Cerebellar cortex (tissue), 1 donor: ENCODE data around the gene GID4.

Source experiments
- DNase-seq: peaks from one replicate; pipeline ENCODE4 v3.0.0-alpha.2; 2015; ENCODE audit warnings: low spot score

The GID4 gene

DNA sequence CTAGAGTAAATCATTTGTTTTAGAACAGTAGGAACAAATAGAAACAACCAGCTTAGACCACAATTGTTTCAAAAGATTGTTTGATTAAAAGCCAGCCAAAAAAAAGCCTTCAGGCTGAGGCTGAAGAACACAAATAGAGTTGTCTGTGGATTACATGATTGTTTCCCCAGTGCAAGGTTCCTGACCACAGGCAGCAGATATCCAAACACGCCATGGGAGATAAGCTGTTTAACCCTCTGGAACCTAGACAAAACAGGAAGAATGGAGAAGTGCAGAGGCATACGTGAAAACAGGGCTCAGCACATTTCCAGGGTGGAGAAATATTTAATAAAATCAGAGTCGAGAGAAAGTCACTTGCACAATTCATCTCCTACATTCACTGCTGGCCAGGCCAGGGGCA, 21.2 kb upstream of the GID4 start:
- DNase-seq, result no peak

DNA sequence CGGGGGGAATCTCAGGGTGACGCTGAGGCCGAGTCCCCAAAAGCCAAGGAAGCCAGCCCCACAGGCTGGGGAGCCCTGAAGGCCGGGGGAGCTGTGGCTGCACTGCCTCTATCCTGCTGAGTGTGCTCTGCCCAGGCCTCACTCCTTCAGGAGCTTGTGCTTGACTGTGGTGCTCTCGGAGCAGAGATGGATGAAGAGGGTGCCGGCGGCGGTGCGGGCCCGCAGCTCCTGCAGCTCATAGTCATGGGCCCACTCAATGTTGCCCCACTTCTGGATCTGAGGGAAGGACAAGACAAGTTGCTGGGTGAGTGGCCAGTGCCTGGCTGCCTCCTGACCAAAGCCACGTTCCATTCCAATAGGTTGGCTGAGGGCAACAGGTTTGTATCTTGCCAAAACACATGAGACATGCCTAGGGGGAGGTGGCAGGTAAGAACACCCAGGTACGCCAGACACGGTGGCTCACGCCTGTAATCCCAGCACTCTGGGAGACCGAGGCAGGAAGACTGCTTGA, 20.7 kb upstream of the GID4 start:
- DNase-seq, result no peak

DNA sequence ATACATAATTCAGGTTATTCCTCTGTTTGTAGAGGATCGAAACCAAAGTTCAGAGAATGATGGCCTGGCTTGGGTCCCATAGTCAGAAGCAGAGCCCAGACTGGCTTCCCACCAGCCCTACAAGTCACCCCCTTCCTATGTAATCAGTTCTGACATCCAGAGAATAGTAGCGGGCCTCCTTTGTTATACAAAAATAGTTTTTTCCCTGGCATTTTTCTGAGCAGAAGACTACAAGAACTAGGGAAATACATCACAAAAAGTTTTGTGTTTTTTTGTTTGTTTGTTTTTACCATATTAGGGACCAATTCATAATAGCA, 19.4 kb upstream of the GID4 start:
- DNase-seq, result no peak

DNA sequence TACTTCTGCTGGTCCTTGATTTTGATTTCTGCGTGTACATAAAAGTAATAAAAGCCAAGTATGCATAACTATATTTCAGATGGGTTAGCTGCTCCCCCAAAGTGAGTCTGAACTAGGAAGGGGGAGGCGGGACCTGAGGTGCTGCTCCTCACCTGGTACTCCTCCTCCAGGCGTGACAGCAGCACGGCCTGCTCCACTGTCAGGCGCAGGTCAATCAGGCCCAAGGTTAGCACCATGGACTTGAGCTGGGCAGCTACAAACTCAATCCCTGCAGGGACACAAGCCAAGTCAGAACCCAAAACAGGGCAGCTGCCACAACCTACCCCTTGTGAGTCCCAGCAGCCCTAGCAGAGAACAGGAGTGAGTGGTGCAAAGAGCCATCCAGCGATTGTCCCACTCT, 18.2 kb upstream of the GID4 start:
- DNase-seq, result no peak

DNA sequence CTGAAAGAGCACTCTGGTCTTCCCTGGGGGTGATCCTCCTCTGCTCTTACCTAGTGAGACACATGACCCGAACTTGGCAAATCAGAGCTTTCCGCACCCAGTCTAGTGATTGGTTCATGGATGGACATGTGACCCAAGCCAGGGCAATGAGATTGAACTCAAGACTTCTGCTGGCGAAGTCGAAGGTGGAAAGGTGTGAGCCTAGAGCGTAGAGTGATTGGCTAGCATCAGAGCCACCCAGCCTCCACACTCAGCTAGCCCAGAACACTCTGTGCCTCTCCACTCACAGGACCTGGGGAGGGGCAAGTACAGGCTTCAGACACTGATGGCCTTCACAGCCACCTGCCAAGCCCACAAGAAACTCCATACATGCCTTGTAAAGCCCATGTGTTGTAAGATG, 17.8 kb upstream of the GID4 start:
- no peak for DNase-seq

DNA sequence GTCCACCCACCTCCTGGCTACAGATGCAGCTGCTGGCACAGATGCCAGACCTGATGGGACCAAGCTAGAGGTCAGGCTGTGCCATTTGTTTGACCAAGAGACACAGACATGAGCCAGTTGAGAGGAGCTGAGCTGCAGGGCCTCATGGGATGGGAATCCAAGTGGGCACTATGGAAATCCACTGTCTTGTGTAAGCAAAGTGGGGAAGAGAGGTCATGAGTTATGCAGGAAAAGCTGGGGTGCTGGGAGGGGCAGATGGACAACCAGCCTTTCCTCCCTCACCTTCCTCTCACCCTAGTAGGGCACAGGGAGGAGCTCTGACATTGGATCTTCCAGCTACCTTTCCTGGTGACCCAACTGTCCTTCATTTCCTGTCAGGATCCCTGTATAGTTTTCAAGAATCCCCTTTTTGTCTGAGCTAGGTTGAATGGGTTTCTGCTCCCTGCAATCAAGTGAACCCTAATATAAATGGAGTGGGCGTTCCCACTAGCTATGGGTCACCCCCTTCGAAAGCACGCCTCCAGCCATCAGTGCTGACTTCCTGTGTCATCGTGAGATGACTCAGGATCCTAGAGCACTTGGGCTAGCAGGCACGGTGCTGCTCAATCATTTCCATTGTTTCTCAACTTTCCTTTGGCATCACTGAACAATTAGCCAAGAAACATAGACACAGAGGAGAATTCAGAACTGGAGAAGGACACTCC, 13.8 kb upstream of the GID4 start:
- no peak for DNase-seq

DNA sequence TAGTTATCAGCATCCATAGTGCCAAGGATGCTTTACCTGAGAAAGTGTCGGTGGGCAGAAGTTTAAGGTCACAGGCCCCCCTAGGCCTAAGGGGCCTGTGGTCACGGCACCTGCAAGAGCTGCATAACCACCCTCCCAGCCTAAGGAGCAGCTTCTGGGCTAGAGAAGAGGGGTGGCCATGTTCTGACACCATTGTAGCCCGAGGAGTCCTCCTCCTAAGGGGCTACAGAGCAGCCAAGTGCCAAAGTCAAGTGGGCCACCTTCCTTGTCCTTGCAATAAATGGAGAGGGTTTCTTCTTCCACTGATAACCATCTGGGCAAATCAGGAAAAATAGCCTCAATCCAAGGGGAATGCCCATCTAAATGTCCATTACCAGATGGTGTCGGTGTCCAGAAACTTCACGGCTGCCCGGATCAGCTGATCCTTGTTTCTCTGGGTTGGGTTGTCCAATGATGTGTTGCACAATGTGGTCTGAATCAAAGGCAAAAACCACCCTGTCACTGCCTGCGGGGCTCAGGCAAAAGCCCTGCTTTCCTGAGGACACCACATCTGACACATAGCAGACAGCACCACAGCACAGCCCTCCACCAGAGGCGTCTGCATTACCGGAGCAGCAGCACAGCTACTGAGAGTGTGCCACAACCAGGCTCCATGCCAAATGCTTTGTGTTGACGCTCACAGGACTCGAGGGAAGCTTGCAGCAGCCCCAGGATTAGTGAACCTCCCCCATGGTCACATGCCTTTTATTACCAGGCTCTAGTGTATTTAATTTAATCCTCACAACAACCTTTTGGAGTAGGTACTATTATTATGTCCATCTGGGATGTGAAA, 13.0 kb upstream of the GID4 start:
- DNase-seq, result no peak

DNA sequence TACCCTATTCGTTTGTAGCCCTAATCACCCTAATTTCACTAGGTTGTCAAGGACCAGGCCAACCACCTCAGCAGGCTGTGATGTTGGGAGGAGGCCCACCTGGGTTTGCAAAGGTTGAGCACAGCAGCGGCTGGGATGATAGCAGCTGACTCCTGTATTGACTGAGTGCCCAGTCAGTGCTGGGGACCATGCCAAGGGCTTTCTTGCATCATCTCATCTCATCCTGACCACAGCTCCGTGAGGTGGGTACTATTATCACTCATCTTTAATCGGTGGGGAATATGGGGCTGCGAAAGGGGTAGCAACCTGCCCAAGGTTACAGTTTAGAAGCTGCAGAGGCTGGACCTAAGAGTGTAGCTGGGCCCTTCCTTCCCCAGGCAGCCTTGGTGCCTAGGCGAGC, 11.9 kb upstream of the GID4 start:
- DNase-seq, result no peak

DNA sequence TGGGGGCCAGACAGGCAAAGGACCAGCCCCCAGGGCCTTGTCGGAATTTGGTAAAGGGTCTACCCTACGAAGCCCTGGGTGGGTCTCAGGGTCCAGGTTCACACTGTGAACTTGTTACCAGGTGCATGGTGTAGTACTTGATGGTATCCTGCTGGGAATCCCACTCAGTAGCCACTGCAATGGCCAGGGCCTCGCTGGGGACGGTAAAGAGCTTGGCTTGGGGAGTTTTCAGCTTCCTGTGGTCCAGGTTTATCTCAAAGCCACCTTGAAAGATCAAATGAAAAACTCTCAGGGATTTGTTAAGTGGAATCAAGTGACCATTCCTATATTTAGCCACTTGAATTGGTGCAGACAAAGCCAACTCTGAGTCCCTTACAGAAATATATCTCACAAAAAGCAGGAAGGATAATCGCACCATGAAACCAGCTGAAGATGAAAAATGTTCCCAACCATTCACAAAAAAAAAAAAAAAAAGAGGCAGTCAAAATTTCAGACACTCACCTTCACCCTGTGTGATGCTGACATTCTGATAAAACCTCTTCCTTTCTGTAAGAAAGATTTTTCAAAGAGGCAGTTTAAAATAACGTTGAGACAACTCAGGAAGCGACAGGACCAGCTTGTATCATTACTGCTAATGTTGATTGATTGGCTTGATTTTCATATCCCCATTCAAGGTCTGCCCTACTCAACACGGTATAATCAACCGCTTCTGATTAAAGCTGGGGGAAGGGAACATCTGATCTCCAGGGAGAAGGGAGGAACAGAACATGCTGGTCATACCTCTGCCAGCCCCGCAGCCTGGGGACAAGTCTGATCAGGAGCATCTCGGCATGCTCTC, 10.9 kb upstream of the GID4 start:
- DNase-seq, result no peak

DNA sequence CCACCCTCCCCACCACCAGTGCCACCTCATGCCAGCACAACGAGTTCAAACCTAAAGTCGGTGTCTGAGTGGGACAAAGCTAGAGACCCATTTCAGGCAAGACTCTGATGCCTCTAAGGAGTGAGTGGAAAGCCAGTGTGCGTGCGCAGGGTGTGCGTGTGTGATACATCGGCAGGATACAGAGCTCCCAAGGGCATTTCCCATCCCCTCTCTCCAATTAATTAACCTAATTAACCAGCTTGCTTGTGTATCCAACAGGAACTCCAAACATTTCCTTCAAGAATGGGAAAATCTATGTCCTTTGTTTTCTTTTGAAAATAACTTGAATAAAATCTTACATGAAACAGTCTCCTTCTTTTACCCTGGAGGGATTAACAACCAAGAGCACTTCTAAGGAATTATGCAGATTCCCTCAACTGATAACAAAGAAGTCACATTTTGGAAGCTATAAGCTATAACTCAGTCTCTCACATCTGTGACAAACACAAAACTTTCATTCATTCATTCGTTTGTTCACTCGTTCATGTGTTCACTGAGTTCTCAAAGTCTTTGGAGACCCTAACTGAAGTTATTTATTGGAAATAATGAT, 10.2 kb upstream of the GID4 start:
- no peak for DNase-seq

DNA sequence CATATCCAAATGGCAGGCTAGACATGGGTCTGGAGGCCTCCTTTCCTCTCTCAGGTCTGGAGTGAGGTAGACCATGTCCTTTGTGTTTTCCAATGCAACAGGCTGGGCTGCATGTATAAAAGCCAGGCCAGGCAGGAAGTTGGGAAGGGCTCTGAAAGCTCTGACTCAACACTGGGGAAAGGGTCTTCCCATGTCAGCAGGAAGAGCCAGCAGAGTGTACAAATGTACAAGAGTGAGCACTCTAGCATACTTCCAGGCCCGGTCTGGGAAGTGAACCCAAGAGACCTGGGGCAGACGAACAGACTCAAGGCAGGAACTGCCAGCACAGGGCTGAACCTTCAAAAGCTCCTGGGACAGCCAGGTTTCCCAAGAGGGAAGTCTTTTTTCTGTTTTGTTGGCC, 7.3 kb upstream of the GID4 start:
- no peak for DNase-seq

DNA sequence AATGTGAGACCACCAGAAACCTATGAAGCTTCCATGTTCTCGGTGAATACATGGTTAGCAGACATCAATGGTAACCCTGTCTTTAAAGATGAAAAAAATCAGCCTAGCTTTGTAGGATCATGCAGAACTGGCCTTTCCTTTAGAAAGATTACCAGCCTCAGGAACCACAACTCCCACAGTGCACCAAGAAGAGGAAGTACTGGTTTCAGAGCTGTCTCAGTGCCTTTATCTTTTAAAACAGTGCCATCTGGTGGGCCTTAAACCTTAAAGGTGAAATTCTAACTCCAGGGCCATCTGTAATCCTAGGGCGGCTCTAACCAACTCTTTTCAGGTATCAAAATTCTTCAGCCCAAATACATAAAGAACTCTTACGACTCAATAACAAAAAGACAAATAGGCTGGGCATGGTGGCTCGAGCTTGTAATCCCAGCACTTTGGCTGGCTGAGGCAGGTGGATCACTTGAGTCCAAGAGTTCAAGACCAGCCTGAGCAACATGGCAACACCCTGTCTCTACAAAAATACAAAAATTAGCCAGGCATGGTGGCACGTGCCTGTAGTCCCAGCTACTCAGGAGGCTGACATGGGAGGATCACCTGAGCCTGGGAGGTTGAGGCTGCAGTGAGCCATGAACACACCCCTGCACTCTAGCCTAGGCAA, 5.6 kb upstream of the GID4 start:
- DNase-seq, result peak; percentile 94

DNA sequence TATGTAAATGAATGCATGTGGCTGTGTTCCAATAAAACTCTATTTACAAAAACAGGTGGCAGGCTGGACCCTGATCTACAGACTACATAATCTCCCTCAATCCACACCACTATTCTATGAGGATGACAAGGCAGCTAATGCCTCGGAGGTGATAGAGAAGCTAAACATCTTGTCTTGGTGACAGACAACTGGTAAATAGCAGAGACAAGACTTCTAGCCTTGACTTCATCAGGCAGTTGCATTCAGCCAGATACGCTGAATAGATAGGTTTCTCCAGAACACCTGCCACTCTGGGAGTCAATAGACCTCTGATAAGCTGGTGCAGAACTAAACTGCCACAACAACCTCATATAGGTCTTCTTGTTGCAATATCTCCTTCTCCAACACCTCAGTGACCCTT, 3.5 kb upstream of the GID4 start:
- no peak for DNase-seq

DNA sequence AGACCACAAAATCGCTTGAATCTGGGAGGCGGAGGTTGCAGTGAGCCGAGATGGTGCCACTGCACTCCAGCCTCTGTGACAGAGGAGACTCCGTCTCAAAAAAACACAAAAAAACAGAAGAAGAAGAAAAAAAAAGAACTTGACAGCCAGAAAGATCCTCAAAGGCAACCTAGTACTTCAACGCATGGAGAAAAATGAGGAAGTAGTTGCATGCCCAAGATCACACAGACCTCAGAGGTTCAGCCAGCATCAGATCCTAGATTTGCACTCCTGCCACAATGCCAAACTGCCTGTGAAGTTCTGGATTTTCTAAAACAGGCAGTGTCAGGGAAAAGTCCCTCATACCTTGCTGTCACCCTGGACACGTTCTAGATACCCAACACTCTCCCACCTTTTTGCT, 1.7 kb upstream of the GID4 start:
- no peak for DNase-seq

DNA sequence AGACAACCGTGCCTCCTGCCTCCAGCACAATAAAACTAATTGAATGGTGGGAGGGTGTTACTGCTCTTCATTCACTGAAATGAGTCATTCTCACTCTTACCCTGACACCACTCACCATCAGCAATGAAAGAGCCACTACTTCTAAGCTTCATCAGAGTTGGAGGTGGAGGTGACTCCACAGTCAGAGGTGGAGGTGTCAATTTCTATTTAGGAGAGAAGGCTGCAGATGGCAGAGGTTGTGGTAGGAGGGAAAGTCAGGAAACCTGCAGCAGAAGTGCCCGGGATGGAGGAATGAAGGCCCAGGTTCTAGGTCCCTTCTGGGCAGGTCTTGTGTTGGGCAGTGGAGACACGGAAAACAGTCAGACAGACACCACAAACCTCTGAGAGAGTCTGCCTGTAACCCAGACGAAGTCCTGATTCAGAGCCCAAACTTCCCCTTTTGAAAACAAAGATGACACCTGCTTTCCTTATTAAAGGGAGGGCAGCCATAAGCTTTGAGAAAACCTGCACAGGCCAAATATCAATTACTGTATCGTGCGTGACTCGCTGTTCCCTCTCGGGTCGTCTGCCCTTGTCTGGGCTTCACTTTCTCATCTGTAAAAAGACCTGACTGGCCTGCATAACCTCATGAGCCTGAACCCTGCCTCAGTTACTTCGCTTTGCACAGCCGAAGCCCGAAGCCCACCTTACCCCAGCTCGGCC, 908 bp upstream of the GID4 start:
- DNase-seq, result peak; percentile 14

DNA sequence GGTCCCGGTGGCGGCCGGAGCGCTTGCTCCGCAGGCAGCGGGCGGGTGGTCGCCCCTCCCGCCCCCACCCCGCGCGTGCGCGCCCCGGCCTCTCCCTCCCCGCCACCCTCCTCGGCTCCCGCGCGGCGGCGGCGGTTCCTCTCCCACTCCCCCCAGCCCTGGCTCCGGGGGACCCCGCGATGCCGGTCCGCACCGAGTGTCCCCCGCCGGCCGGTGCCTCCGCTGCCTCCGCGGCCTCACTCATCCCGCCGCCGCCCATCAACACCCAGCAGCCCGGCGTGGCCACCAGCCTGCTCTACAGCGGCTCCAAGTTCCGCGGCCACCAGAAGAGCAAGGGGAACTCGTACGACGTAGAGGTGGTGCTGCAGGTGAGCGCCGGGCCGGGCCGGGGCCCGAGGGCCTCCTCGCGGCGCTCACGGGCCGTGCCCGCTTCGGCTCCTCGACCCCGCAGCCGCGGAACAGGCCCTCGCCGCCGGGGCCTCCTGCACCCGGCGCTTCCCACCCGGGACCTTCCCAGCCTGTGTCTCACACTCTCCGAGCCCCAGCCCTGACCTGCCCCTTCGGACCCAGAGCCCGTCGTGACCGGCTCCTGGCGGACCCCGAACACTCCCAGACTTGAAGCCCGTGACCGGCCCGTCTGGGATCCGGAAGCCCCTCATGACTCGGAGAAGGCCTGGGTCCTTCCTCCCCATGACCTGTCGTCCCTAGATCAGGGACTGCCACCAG, 490 bp downstream of the GID4 start:
- peak; percentile 41 for DNase-seq

DNA sequence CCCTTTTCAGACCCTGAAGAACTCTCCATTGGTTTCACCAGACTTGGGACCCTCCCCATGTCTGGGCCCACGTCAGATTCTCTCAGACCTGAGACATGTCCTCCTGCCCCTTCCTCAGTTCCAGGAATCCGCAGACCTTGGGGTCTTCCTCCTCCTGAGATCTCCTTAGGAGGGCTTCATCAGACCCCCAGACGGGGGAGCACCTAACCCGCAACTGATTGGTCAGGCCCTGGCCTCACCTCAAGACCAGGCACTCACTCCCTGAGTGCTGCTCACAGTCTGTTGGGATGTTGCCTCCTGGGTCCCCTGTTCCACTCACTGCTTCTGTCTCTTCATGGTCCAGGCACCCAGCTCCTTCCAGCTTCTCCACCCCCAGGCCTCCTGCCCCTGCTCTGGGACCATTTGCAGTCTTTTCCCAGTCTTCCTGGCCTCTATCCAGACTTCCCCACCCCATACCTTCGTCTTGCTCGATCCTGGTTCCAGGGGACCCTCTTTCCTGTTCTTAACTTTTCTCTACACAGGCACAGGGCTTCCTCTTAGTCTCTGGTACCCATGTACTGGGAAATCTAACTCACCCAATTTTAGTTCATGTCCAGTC, 1.2 kb downstream of the GID4 start:
- peak; percentile 19 for DNase-seq

DNA sequence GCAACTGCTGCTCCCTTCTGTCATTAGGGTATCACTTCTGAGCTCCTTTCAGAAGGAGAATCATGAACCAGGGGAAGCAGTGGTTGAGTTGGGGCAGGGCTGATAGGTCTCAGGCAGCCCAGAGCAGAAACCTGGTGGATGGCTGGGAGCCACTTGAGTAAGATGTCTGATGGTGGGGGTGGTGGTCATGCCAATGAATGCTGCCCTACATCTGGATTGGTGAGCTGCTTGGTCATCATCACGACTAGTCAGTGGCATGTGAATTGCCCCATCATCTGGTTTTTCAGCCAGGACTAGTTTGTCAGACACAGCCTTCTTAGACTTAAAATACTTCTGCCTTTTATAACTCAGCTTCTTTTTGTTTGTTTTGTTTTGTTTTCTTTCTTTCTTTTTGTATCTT, 2.6 kb downstream of the GID4 start:
- DNase-seq, result no peak

DNA sequence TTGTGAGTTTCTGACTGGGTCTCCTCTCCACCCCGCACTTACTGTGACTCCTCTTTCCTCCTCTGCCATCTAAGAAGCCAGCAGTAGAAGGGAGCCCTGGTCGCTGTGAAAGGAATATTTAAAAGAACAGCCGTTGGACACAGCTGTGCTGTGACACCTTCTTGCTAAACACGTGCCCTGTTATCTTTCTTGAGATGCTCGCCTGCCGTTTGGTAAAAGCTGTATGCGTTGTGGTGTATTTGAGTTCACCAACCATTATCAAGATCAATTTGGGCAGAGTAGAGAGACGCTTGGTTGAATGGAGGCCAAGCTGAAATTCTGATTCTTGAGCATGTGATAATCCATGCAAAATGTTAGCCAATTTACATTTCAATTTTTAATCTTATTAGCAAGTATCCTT, 3.8 kb downstream of the GID4 start:
- no peak for DNase-seq

DNA sequence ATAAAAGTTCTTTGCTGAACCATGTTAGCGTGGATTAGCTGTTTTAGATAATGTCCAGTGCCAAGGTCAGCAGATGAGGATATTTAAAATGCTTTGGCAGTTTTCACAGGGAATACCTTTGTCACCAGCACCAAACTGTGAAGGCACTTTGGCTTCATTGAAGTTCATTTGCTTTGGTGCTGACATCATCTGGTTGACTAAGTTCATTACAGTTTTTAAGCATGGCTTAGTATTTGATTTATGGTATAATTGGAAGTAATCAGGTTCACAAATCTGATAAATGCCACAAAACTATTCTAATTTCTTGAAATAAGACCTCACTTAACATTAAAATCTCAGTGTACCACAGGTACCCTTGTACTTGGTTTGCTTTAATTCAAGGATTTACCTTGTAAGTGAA, 4.3 kb downstream of the GID4 start:
- peak; percentile 24 for DNase-seq
